Gastroesophageal sphincter (tissue), 3 donors: ENCODE measurements around the gene KIAA1217.

ENCODE experiments used
- CTCF ChIP-seq, 4 experiments: fragments of 200-600 bp in 2 of 4; fragments of 450-650 bp in 2 of 4; sonication (generic) in 1 of 4; IDR thresholded peaks; one replicate each; pipeline ENCODE4 v1.5.1; 2017 to 2019; ENCODE audit warnings: antibody characterized with exemption in 4 of 4, mild to moderate bottlenecking in 2 of 4, moderate library complexity in 2 of 4
- EP300 ChIP-seq: sonication (generic); formaldehyde crosslinking; IDR thresholded peaks from one replicate; pipeline ENCODE4 v1.6.1; 2017; ENCODE audit warnings: antibody characterized with exemption, mild to moderate bottlenecking
- POLR2A ChIP-seq, 2 donors: fragments of 450-650 bp; IDR thresholded peaks; one replicate each; pipeline ENCODE4 v1.6.1; 2017; ENCODE audit warnings: antibody characterized with exemption in 2 of 2, mild to moderate bottlenecking in 2 of 2, moderate library complexity in 1 of 2

GRCh38 chr10:24462291-24462813, 253.4 kb downstream of the KIAA1217 start:
- TF ChIP-seq EP300, result no peak
- no peak for TF ChIP-seq CTCF (IDR thresholded peaks at IDR 0.05)
- no peak for TF ChIP-seq POLR2A (IDR thresholded peaks at IDR 0.05)
